ENCODE results near the gene VPS52. TPM values are rescaled to one million over a fixed set of nuclear protein-coding genes. Genes with fewer than 3 reads are reported as not detected.

Gene VPS52
- total and polyA plus RNA-seq, 2 donors (not counting 1 experiment from before 2014, with no cell fraction given), result 100 to 144 TPM

DNA sequence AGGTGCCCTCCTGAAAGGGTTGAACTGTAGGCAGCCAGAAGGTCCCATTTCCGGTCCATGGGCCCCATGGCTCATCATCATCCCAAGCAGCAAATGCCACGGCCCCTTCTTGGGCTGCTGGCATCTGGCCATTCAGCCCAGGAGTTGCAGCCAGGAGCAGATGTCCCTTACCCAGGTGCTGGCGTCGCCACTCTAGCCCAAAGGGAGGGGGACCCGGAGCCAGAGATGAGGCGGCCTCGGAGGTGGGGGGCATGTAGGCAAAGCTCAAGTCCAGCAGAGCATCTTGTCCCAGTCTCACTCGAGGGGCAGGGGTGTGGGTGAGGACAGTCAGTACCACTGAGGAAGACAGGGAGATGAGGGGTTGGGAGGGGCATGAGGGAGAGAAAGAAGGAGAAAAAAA is 33.4 kb upstream of the VPS52 start:
- ATAC-seq (ENCODE audit: low read depth) (no peak), DNase-seq (no peak)
- H3K4me1 Mint-ChIP-seq, result peaks cover 41% of the 10 kb centered on the region
- H3K27me3 Mint-ChIP-seq, result no peaks in the 10 kb centered on the region
- H3K27me3 ChIP-seq (replicated peaks in 1 of 4; ENCODE audit: control extremely low read depth in 1 of 4, control insufficient read depth in 3 of 4, insufficient read depth in 4 of 4, low read length in 3 of 4), result no peaks in the 10 kb centered on the region
- no peak for TF ChIP-seq EZH2 (IDR thresholded peaks at IDR 0.05; ENCODE audit: borderline replicate concordance, insufficient read depth, low read depth, low read length, poor library complexity, severe bottlenecking)
- TF ChIP-seq CTCF (IDR thresholded peaks at IDR 0.05), result no peak
- peak overlapping the region; percentile 73 for H3K27ac Mint-ChIP-seq
- 93% methylated on average over 8 of the region's 8 CpGs for WGBS (ENCODE audit: insufficient coverage)
- H3K4me3 ChIP-seq (ENCODE audit: control extremely low read depth in 1 of 5, extremely low read depth in 1 of 5, insufficient read depth in 1 of 5, low read depth in 2 of 5, low read length in 4 of 5), result no peak overlapping the region
- H3K79me2 ChIP-seq (ENCODE audit: control insufficient read depth, insufficient read depth, low read length), result peaks cover 65% of the 10 kb centered on the region
- no peak overlapping the region for H3K4me3 Mint-ChIP-seq
- no peaks in the 10 kb centered on the region for H3K9me3 Mint-ChIP-seq (ENCODE audit: insufficient read depth)
- peaks cover 2 to 69% of the 10 kb centered on the region in 2 experiments for H3K36me3 ChIP-seq (replicated peaks in 1 of 2; ENCODE audit: control extremely low read depth in 1 of 2, control insufficient read depth in 1 of 2, extremely low read depth in 1 of 2, insufficient read depth in 2 of 2, low read length in 1 of 2)
- H3K4me2 ChIP-seq (replicated peaks; ENCODE audit: low read depth, low read length, poor library complexity, severe bottlenecking), result no peak overlapping the region
- no peaks in the 10 kb centered on the region for H3K9me3 ChIP-seq (ENCODE audit: control extremely low read depth in 1 of 3, control insufficient read depth in 2 of 3, insufficient read depth in 1 of 3, low read length in 2 of 3)
- no peak overlapping the region for H3K9ac ChIP-seq (ENCODE audit: low read length)
- ChIA-PET POLR2A (interaction anchor here (0.5 kb wide), 1 partner anchor 34 kb away, joined by 6 read pairs; no protein-coding TSS in a partner anchor), CTCF (no interaction called here)
- peaks cover 65% of the 10 kb centered on the region for H4K20me1 ChIP-seq (ENCODE audit: control insufficient read depth, insufficient read depth, low read length, poor library complexity, severe bottlenecking)
- H3K4me1 ChIP-seq (ENCODE audit: control insufficient read depth in 2 of 2, insufficient read depth in 2 of 2, low read length in 2 of 2), result peaks cover 21% of the 10 kb centered on the region in 2 donors
- intact Hi-C loops (cut with micrococcal nuclease), result no loop called here
- no peak overlapping the region for H2AFZ ChIP-seq (ENCODE audit: insufficient read depth, low read depth, low read length, poor library complexity, severe bottlenecking)
- H3K27ac ChIP-seq (ENCODE audit: low read length in 2 of 2), result peak overlapping the region in 1 of 2 donors; percentile 59

DNA sequence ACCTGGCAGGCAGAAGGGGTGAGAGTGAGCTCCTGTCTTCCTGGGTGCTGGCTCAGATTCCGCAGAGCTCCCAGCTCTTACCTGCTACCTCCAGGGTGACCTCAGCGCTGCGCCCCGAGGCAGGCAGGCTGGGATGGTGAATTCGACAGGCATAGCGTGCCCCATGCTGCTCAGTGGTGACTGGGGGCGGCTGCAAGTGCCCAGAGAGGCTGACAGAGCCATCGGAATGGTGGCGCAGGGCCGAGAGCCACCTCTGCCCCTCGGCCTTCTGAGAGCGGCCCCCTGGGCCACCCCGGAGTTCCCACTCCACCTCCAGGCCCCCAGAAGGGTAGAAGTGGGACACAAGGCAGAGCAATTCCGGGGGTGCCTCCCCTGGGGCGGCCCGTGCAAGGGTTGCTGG is 32.5 kb upstream of the VPS52 start:
- ChIA-PET CTCF (interaction anchor here (1.0 kb wide), 1 partner anchor 9 kb away, joined by 3 read pairs; no protein-coding TSS in a partner anchor), POLR2A (no interaction called here)
- Mint-ChIP-seq H3K27ac (no peak overlapping the region), H3K9me3 (ENCODE audit: insufficient read depth) (no peaks in the 10 kb centered on the region), H3K4me3 (no peak overlapping the region), H3K4me1 (peaks cover 48% of the 10 kb centered on the region), H3K27me3 (no peaks in the 10 kb centered on the region)
- no peak for ATAC-seq (ENCODE audit: low read depth)
- Histone ChIP-seq H3K79me2 (ENCODE audit: control insufficient read depth, insufficient read depth, low read length) (peaks cover 57% of the 10 kb centered on the region), H3K27ac (ENCODE audit: low read length in 2 of 2) (no peak overlapping the region), H3K4me1 (ENCODE audit: control insufficient read depth in 2 of 2, insufficient read depth in 2 of 2, low read length in 2 of 2) (peaks cover 25% of the 10 kb centered on the region in 2 donors), H3K9ac (ENCODE audit: low read length) (no peak overlapping the region), H3K4me3 (ENCODE audit: control extremely low read depth in 1 of 5, extremely low read depth in 1 of 5, insufficient read depth in 1 of 5, low read depth in 2 of 5, low read length in 4 of 5) (no peak overlapping the region), H3K36me3 (replicated peaks in 1 of 2; ENCODE audit: control extremely low read depth in 1 of 2, control insufficient read depth in 1 of 2, extremely low read depth in 1 of 2, insufficient read depth in 2 of 2, low read length in 1 of 2) (peaks cover 2 to 64% of the 10 kb centered on the region in 2 experiments), H4K20me1 (ENCODE audit: control insufficient read depth, insufficient read depth, low read length, poor library complexity, severe bottlenecking) (peaks cover 58% of the 10 kb centered on the region), H2AFZ (ENCODE audit: insufficient read depth, low read depth, low read length, poor library complexity, severe bottlenecking) (no peak overlapping the region), H3K9me3 (ENCODE audit: control extremely low read depth in 1 of 3, control insufficient read depth in 2 of 3, insufficient read depth in 1 of 3, low read length in 2 of 3) (no peaks in the 10 kb centered on the region), H3K4me2 (replicated peaks; ENCODE audit: low read depth, low read length, poor library complexity, severe bottlenecking) (no peak overlapping the region), H3K27me3 (replicated peaks in 1 of 4; ENCODE audit: control extremely low read depth in 1 of 4, control insufficient read depth in 3 of 4, insufficient read depth in 4 of 4, low read length in 3 of 4) (no peaks in the 10 kb centered on the region)
- intact Hi-C loops (cut with micrococcal nuclease), result no loop called here
- 98% methylated on average over 12 of the region's 16 CpGs for WGBS (ENCODE audit: insufficient coverage)
- DNase-seq, result no peak
- TF ChIP-seq EZH2 (IDR thresholded peaks at IDR 0.05; ENCODE audit: borderline replicate concordance, insufficient read depth, low read depth, low read length, poor library complexity, severe bottlenecking), result no peak
- TF ChIP-seq CTCF (IDR thresholded peaks at IDR 0.05), result no peak

Measured in B cell (primary cell).